T-helper 1 cell treated with Interleukin-12 subunit alpha and Interleukin-12 subunit beta and Interleukin-4 antibody, amounts not matched to agents 30 μg/mL and 1 μg/mL, for 36 hours (primary cell): ENCODE results near the gene GARS1.

ENCODE experiments used
- H3K27ac Mint-ChIP-seq: one replicate; pipeline ENCODE4 v1.8.0; 2021; ENCODE audit warnings: mild to moderate bottlenecking, mixed read lengths
- H3K27me3 Mint-ChIP-seq: one replicate; pipeline ENCODE4 v1.8.0; 2021; ENCODE audit warnings: low read depth, mixed read lengths
- H3K36me3 Mint-ChIP-seq: one replicate; pipeline ENCODE4 v1.8.0; 2021; ENCODE audit warnings: low read depth, mixed read lengths
- H3K4me1 Mint-ChIP-seq: one replicate; pipeline ENCODE4 v1.8.0; 2021; ENCODE audit warnings: low read depth, mixed read lengths
- H3K4me3 Mint-ChIP-seq: one replicate; pipeline ENCODE4 v1.8.0; 2021; ENCODE audit warnings: mild to moderate bottlenecking, moderate library complexity, mixed read lengths
- H3K9me3 Mint-ChIP-seq: one replicate; pipeline ENCODE4 v1.8.0; 2021; ENCODE audit warnings: mixed read lengths

The GARS1 gene

GRCh38 chr7:30595436-30596013 lies 847 bp downstream of the GARS1 start:
- H3K4me3 Mint-ChIP-seq = peak overlapping the region; percentile 100
- H3K27me3 Mint-ChIP-seq = peaks cover 4% of the 10 kb centered on the region
- peaks cover 46% of the 10 kb centered on the region for H3K4me1 Mint-ChIP-seq
- H3K36me3 Mint-ChIP-seq = peaks cover 23% of the 10 kb centered on the region
- no peaks in the 10 kb centered on the region for H3K9me3 Mint-ChIP-seq
- peak overlapping the region; percentile 100 for H3K27ac Mint-ChIP-seq

- Mint-ChIP-seq H3K4me3 (peak overlapping the region; percentile 100), H3K27me3 (peaks cover 4% of the 10 kb centered on the region), H3K4me1 (peaks cover 45% of the 10 kb centered on the region), H3K9me3 (no peaks in the 10 kb centered on the region), H3K27ac (peak overlapping the region; percentile 100), H3K36me3 (peaks cover 28% of the 10 kb centered on the region)
Measured at GRCh38 chr7:30596014-30596641, 1.4 kb downstream of the GARS1 start.

DNA sequence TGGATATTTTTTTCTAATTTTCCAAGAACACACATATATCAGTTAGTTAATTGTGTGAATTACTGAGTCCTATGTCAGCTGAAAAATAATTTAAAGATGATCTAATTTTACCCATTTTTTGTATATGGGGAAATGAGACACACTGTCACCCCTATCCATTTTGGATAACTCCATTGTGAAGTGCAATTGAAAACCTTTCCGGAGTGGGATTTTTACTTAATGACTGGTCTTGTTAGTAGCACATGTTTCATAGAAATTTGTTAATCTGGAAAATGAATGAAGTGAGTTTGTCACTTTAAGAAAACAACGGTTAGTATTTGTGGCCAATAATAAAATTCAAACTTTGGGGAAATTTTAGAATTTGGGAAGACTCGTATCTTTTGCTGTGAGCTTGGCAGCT lies 2.0 kb downstream of the GARS1 start:
- Mint-ChIP-seq H3K36me3 (peaks cover 33% of the 10 kb centered on the region), H3K27ac (peak overlapping the region; percentile 100), H3K4me1 (peaks cover 44% of the 10 kb centered on the region), H3K4me3 (peak overlapping the region; percentile 100), H3K27me3 (peaks cover 4% of the 10 kb centered on the region), H3K9me3 (no peaks in the 10 kb centered on the region)

DNA sequence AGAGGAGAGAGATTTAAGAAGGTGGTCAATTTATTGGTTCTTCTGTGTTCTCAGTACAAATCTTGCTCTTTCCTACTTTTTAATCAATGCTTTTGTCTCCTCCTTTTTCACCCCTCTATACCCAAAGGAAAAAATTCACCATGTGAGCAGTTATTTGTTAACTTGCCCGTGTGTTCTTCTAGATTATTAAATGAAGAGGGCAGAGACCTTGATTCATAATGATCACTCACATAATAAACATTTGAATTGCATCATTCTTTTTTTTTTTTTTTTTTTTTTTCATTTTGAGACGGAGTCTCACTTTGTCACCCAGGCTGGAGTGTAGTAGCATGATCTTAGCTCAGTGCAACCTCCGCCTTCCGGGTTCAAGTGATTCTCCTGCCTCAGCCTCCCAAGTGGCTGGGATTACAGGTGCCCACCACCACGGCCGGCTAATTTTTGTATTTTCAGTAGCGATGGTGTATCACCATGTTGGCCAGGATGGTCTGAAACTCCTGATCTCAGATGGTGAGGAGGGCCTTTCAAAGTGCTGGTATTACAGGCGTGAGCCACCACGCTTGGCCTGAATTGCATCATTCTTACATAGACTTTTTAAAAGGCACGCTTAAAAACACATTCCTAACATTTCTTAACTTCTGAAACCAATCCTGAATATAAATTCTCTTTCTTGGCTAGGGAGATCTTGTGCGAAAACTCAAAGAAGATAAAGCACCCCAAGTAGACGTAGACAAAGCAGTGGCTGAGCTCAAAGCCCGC lies 3.6 kb downstream of the GARS1 start:
- Mint-ChIP-seq H3K36me3 (peaks cover 35% of the 10 kb centered on the region), H3K4me3 (no peak overlapping the region), H3K4me1 (peaks cover 42% of the 10 kb centered on the region), H3K27ac (peak overlapping the region; percentile 43), H3K27me3 (peaks cover 4% of the 10 kb centered on the region), H3K9me3 (no peaks in the 10 kb centered on the region)

GRCh38 chr7:30604901-30605300 lies 10.2 kb downstream of the GARS1 start:
- no peaks in the 10 kb centered on the region for H3K27me3 Mint-ChIP-seq
- peaks cover 23% of the 10 kb centered on the region for H3K4me1 Mint-ChIP-seq
- H3K27ac Mint-ChIP-seq = no peak overlapping the region
- no peak overlapping the region for H3K4me3 Mint-ChIP-seq
- H3K9me3 Mint-ChIP-seq = no peaks in the 10 kb centered on the region
- H3K36me3 Mint-ChIP-seq = peaks cover 60% of the 10 kb centered on the region

DNA sequence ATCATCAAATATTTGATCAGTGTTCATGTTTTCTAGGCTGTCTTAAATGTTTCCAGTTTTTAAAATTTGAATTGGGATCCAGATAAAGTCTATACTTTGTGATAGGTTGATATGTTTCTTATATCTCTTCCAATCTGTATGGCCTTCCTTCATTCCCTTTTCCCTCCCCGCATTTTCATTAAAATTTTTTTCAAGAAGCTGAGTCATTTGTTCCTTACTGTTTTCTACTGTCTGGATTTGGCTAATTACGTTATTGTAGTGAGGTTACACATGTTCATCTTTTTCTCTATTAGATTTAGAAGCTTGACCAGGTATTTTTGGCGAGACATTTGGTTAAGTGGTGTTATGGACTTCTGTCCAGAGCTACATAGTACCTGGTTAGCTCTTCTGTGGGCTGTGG lies 11.2 kb downstream of the GARS1 start:
- Mint-ChIP-seq H3K4me3 (no peak overlapping the region), H3K9me3 (no peaks in the 10 kb centered on the region), H3K36me3 (peaks cover 61% of the 10 kb centered on the region), H3K4me1 (peaks cover 25% of the 10 kb centered on the region), H3K27ac (no peak overlapping the region), H3K27me3 (no peaks in the 10 kb centered on the region)

GRCh38 chr7:30612658-30613265 lies 18.1 kb downstream of the GARS1 start:
- no peaks in the 10 kb centered on the region for H3K27me3 Mint-ChIP-seq
- H3K4me1 Mint-ChIP-seq = peaks cover 32% of the 10 kb centered on the region
- H3K4me3 Mint-ChIP-seq = no peak overlapping the region
- H3K27ac Mint-ChIP-seq = peak overlapping the region; percentile 55
- peaks cover 66% of the 10 kb centered on the region for H3K36me3 Mint-ChIP-seq
- H3K9me3 Mint-ChIP-seq = no peaks in the 10 kb centered on the region

DNA sequence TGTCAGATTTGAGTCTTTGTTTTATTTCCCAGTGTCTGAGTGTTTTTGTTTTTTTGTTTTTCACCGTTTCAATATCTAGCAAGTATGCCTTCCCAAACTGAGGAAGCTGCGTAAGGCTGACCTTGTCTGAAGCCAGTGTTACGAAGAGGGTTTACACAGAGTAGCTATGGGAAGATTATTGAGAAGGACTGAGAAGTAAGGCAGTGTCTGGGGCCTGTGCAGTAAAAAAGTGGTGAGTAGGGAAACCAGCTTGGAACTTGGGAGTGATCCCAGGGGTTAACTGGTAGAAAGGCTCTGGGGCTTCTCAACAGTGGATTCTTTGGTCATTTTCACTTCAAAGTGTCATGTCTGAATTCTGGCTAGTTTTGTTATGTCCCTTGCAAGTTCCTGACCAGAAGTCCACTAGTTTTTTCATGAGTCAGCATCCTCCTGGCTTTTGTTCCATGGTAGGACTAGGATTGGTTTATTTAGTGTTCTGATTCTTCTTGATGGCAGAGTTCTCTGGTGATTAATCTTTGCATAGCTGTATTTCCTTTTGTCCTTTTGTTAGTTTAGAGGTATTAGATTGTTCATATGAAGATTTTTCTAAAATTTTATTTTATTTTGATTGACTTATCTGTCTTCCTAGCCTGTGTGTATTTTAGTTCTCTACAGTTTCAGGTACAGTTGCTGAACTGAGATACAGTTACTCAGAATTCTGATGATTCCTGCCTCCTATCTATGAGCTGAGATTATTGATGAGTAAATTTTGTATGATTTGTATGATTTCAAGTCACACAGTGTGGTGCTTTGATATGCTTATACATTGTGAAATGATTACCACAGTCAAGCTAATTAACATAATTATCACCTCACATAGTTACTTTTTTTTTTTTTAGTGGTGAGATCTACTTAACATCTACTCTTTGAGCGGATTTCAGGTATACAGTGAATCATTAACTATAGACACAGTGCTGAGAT lies 19.0 kb downstream of the GARS1 start:
- Mint-ChIP-seq H3K4me1 (peaks cover 32% of the 10 kb centered on the region), H3K27me3 (no peaks in the 10 kb centered on the region), H3K4me3 (no peak overlapping the region), H3K36me3 (peaks cover 62% of the 10 kb centered on the region), H3K9me3 (no peaks in the 10 kb centered on the region), H3K27ac (peak overlapping the region; percentile 55)

DNA sequence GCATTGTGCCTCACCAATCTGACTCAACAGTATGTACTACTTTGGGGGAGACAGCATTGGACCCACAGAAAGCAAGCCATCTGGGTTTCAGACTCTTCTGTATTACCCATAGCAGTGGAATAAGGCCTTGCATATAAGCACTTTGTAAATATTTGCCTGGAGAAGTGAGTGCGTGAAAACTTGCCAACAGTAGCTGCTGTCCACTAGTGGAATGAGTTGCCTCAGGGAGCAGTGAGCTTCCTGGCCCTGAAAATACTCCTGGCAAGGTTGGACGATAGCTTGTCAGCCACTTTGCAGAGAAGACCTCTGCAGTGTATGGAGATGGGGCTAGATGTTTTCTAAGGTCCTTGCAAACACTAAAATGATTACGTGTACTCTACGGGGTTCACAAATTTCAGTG lies 21.6 kb downstream of the GARS1 start:
- Mint-ChIP-seq H3K27me3 (no peaks in the 10 kb centered on the region), H3K4me3 (no peak overlapping the region), H3K9me3 (no peaks in the 10 kb centered on the region), H3K36me3 (peaks cover 59% of the 10 kb centered on the region), H3K27ac (no peak overlapping the region), H3K4me1 (peaks cover 26% of the 10 kb centered on the region)

- Mint-ChIP-seq H3K27ac (no peak overlapping the region), H3K9me3 (no peaks in the 10 kb centered on the region), H3K4me1 (peaks cover 23% of the 10 kb centered on the region), H3K4me3 (no peak overlapping the region), H3K27me3 (no peaks in the 10 kb centered on the region), H3K36me3 (peaks cover 62% of the 10 kb centered on the region)
Measured at GRCh38 chr7:30617359-30617758, 22.7 kb downstream of the GARS1 start.

DNA sequence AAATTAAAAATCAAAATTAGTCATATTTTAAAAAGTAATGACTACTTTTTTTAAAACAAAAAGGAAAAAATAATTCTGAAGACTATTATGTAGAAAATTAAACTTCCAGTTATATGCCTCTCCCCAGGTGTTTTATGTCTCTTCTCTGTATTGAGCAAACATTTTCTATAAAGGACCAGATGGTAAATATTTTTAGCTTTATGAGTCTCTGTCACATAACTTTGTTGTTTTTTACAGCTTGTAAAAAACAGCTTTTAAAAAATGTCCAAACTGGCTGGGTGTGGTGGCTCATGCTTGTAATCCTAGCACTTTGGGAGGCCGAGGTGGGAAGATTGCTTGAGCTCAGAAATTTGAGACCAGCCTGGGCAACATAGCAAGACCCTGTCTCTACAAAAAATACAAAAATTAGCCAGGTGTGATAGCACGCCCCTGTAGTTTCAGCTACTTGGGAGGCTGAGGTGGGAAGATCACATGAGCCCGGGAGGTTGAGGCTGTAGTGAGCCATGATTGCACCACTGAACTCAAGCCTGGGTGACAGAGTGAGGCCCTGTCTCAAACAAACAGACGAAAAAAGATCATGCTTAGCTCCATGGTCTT lies 23.5 kb downstream of the GARS1 start:
- Mint-ChIP-seq H3K9me3 (no peaks in the 10 kb centered on the region), H3K36me3 (peaks cover 60% of the 10 kb centered on the region), H3K4me3 (no peak overlapping the region), H3K4me1 (peaks cover 16% of the 10 kb centered on the region), H3K27ac (no peak overlapping the region), H3K27me3 (no peaks in the 10 kb centered on the region)

- no peak overlapping the region for H3K4me3 Mint-ChIP-seq
- no peaks in the 10 kb centered on the region for H3K27me3 Mint-ChIP-seq
- H3K9me3 Mint-ChIP-seq = no peaks in the 10 kb centered on the region
- H3K4me1 Mint-ChIP-seq = peaks cover 9% of the 10 kb centered on the region
- peaks cover 58% of the 10 kb centered on the region for H3K36me3 Mint-ChIP-seq
- H3K27ac Mint-ChIP-seq = no peak overlapping the region
Measured at GRCh38 chr7:30618961-30619360, 24.3 kb downstream of the GARS1 start.

- Mint-ChIP-seq H3K27me3 (no peaks in the 10 kb centered on the region), H3K4me1 (peaks cover 13% of the 10 kb centered on the region), H3K27ac (no peak overlapping the region), H3K9me3 (no peaks in the 10 kb centered on the region), H3K36me3 (peaks cover 59% of the 10 kb centered on the region), H3K4me3 (no peak overlapping the region)
Measured at GRCh38 chr7:30625283-30625682, 30.6 kb downstream of the GARS1 start.
